Measurements from ENCODE around the gene KPNA6.

DNA sequence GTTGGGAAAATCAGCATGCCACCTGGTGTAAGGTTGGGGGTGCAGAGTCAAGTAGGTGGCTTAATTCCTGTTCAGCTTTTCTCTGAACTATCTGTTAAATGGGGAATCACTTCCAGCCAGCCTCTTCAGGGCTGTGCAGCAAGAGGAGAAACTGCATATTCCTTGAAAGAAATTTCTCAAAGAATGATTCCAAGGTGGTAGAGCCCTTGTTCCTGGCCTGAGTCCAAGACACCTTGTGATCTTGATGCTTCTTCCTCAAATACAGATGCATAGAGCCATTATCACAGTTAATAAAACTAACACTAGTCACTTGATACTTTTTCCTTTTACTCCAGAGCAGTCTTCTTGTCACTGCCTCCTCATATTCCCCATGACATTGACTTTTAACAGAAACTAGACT lies 76.8 kb downstream of the KPNA6 start:
- TF ChIP-seq, protein P1, sequence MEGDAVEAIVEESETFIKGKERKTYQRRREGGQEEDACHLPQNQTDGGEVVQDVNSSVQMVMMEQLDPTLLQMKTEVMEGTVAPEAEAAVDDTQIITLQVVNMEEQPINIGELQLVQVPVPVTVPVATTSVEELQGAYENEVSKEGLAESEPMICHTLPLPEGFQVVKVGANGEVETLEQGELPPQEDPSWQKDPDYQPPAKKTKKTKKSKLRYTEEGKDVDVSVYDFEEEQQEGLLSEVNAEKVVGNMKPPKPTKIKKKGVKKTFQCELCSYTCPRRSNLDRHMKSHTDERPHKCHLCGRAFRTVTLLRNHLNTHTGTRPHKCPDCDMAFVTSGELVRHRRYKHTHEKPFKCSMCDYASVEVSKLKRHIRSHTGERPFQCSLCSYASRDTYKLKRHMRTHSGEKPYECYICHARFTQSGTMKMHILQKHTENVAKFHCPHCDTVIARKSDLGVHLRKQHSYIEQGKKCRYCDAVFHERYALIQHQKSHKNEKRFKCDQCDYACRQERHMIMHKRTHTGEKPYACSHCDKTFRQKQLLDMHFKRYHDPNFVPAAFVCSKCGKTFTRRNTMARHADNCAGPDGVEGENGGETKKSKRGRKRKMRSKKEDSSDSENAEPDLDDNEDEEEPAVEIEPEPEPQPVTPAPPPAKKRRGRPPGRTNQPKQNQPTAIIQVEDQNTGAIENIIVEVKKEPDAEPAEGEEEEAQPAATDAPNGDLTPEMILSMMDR (IDR thresholded peaks at IDR 0.05): no peak
- no peak for TF ChIP-seq POLR2A (IDR thresholded peaks at IDR 0.05)
